ENCODE measurements around the gene CASZ1.

Gene CASZ1

DNA sequence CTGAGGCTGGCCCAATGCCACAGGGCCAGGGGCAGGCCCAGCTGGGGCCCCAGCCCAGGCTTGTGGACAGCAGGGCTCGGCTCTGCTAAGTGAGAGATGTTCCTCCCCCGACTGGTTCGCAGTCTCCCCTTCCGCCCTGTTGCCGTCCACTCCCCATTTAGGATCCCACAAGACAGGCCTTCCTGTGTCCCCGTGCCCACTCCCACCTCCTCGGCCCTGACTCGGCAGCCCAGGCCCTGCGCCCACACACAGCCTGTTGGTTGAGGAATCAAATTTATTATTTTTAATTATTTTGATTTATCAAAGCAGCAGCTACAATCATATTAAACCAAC lies 78.4 kb downstream of the CASZ1 start:
- DNase-seq (ENCODE audit: low read depth): no peak
- H3K4me3 ChIP-seq (ENCODE audit: low read depth, low read length): no peak overlapping the region

DNA sequence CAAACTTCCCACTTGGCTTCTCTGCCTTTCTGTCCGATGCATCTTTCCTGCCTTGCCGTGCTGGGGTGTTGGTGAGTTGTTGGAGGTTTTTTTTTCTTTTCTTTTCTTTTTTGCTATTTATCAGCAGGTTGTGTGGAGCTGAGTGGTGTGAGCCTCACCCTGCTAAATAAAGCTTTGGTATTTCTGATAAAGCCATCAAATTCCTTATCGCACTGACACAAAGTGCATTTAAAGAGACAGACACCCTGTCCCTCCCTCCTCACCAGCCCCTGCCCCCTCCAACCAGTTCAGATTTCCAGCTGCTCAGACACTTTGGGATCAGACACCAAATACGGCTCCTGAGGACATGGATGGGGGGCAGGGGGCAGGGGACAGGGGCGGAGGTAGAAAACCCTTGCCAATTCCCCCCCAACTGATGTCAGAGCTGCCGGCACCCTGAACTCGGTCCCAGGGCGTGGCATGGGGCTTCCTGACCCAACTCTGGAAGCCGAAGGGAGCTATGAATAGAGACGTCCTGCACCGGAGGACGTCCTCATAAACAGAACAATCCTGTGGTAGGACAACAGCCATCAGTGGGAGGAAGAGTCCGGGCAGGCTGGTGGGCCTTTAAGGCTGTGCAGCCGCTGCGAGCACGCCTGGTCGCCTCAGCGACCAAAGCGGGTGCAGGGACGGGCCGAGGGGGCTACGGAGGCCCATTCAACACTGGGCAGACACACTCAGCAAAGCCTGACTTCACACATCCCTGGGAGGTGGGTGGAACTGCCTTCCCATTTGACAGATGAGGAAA lies 79.0 kb downstream of the CASZ1 start:
- no peak overlapping the region for H3K4me3 ChIP-seq (ENCODE audit: low read depth, low read length)

DNA sequence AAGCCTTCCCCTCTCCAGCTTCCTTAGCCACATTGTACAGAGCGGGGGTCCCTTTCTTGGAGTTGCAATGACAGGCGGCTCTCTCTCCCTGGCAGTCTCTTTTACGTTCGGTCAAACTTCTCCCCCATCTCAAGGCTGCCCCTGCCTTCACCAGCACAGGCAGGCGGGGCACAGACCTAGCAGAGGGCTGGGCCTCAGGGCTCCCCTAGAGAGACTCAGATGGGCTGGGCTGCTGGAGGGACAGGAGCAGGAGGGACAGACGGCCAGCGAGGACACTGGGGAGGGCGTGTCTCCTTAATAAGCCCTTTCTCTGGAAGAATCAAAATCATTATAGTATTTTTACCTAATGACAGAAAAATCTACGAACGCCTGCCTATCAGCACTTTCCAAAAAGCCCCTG lies 79.6 kb downstream of the CASZ1 start:
- no peak overlapping the region for H3K4me3 ChIP-seq (ENCODE audit: low read depth, low read length)
- no peak for DNase-seq (ENCODE audit: low read depth)

More for the DNA sequence above, 79.0 kb downstream of the CASZ1 start:
- DNase-seq (ENCODE audit: low read depth): no peak

DNA sequence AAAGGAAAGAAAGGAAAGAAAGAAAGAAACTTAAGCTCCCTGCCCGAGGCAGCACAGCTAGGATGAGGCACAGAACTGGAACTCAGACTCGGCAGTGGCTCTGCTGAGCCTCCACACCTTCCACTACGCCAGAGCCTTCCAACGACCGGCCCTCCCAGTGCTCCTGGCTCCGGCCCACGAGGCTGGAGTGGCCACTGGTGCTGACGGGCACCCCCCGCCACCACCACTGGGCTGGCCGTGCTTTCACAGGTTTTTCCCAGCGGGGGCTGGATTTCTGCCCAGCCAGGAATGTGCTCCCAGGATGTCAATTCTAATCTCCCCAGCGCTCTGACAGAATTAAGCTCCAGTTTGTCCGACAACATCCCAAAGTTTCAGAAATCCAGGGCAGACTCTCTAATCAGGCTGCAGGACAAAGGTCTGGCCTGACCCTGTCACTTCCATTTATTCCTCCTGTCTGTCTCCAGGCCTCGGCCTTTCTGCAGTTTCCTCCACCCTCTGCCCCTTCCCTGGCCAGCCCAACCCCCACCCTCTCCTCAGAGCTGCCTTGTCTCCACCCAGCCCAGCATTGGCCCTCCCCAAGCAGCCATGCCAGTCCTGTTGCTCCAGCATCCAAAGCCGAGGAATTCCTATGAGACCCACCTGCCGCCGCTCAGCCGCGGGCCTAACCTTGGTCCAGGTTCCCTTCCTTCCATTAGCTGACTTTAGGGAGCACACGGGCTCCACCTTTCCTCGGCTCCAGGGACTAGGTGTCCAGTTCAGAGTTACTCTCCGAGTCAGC lies 81.9 kb downstream of the CASZ1 start:
- no peak for DNase-seq (ENCODE audit: low read depth)

DNA sequence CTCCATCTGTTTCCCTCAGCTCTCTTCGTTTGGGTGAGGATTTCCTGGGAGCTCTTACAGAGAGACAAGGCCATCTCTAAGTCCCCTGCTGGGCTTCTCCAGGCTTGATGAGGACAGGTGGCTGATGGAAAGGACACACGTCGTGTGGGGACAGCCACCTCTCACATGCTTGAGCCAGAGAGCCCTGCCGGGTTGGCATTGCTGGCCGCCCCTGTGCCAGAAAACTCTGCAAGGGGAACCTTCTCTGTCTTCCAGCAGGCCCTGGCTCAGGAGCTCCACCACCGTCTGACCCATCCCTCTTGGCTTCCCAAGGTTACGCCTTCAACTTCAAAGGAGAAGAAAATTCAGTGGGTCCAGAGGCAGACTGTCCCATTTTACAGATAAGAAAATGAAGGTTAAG lies 82.8 kb downstream of the CASZ1 start:
- no peak for DNase-seq (ENCODE audit: low read depth)
- H3K4me3 ChIP-seq (ENCODE audit: low read depth, low read length): no peak overlapping the region

More for the DNA sequence above, 81.9 kb downstream of the CASZ1 start:
- no peak overlapping the region for H3K4me3 ChIP-seq (ENCODE audit: low read depth, low read length)

DNA sequence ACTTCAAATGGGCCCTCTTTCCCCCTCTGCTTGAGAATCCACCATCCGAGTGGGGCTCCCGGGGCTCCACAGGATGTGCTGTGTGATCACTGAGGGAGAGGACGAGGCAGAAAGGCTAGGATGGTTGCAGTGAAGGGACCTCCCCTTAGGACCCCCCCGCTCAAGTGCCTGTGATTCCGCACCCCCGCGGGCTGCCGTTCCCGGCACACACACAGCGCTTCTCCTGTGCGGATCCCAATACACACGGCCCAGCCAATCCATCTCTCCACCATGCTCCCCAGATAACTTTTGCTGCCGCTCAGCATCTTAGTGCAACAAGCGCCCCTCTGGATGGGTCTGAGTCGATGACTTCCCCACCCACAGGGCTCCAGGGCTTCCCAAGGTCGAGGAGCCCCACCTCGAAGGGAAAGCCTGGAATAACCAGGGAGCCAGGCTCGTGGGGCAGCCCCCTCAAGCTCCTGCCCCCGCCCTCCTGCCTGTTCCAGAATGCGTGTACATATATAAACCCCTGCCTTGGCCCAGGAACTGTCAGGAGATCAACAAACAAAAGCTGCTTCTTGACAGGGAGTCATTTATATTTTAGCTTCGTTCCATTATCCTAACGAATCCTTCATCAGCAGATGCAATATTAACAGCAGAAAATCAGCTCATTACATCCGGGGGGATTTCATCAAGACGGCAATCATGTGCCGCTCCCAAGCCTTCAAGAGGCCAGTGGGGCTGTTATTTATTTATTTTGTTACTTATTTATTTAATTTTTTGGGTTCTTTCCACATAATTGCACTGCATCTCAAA lies 83.7 kb downstream of the CASZ1 start:
- H3K4me3 ChIP-seq (ENCODE audit: low read depth, low read length): no peak overlapping the region
- DNase-seq (ENCODE audit: low read depth): no peak

DNA sequence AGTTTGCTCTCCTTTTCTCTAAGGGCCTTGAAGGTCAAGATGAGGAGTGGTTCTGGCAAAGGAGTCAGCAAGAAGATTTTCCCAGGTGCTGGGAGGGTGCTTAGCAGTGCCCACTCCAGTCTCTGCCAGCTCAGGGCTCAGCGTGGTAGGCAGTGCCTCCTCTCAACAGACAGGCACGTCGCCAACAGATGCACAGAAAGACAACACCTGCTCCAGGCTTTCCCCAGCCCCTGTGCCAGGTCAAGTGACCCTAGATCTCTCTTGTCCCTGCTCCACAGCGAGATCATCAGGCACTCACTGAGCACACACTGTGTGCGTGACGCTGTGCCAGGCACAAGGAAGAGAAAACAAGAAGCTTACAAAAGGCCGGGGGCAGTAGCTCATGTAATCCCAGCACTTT lies 86.0 kb downstream of the CASZ1 start:
- no peak overlapping the region for H3K4me3 ChIP-seq (ENCODE audit: low read depth, low read length)
- DNase-seq (ENCODE audit: low read depth): no peak

DNA sequence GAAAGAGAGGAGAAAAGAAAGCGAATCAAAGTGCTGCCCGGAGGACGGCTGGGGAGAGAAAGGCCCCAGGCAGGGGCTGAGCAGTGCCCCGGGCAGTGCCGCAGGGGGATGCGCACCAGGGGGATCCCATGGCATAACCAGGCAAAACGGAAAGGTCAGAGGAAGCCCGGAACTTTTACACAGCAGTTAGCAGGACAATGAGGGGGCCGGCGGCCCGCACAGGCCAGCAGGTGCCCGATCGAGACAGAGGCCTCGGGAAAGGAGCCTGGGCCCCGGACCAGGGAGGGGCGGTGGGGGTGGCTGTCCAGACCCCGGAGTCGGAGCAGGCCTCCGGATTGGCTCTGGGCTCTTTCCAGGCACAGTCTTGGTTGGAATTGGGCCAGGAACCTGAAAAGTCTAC lies 86.8 kb downstream of the CASZ1 start:
- DNase-seq (ENCODE audit: low read depth): no peak
- H3K4me3 ChIP-seq (ENCODE audit: low read depth, low read length): no peak overlapping the region

DNA sequence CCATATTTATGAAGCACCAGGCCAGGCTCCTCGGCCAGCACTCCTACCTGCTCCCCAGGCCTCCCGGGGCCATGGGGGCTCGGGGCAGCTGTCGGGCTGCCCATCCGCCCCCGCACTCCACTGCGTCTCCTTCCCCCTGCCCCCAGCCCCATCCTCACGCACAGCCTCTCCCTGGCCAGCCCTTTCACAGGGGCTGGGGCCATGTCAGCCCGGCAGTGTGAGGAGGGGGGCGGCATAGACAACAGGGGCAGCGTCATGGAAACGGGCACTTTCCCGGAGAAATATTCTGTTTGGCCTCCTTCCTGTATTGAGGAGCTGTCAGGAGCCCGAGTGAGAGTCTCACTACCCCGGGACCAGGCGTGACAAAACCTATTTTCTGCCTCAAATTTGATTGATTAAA lies 87.3 kb downstream of the CASZ1 start:
- DNase-seq (ENCODE audit: low read depth): no peak
- no peak overlapping the region for H3K4me3 ChIP-seq (ENCODE audit: low read depth, low read length)

DNA sequence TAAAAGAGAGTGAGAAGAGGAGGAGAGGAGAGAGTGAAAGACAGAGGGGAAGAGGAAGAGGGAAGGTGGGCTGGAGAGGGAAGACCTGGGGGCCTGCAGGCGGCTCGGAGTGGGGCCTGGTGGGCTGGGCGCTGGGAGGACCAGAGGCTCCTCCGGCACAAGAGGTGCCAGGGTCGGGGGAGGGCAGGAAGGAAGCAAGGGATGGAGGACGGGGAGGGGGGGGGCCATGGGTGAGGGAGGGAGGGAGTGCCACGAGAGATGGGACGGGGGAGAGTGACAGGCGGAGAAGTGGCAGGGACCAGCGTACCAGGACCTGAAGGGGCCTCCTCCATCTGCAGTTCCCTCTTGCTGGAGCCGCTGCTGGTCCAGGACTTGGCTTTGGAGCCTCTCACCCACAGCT lies 87.7 kb downstream of the CASZ1 start:
- no peak overlapping the region for H3K4me3 ChIP-seq (ENCODE audit: low read depth, low read length)

DNA sequence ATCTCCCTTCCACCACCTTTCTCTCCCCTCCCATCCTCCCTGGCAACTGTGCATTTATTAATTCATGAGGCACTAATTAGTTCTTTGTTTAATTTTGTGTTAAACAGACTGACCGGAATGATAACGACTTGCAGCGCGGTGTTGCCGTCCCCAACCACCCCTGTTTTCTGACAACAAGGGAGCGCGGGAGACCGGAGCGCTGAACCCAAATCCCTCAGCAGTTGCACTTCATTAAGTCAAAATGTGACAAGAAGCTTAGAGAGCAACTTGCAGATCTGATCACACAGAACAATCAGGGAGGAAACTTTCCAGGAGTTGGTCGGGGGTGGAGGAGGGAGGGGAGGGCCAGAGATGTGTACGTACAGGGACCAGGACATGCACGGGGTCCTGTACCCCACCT lies 89.2 kb downstream of the CASZ1 start:
- no peak overlapping the region for H3K4me3 ChIP-seq (ENCODE audit: low read depth, low read length)
- DNase-seq (ENCODE audit: low read depth): no peak

More for the DNA sequence above, 87.7 kb downstream of the CASZ1 start:
- no peak for DNase-seq (ENCODE audit: low read depth)

DNA sequence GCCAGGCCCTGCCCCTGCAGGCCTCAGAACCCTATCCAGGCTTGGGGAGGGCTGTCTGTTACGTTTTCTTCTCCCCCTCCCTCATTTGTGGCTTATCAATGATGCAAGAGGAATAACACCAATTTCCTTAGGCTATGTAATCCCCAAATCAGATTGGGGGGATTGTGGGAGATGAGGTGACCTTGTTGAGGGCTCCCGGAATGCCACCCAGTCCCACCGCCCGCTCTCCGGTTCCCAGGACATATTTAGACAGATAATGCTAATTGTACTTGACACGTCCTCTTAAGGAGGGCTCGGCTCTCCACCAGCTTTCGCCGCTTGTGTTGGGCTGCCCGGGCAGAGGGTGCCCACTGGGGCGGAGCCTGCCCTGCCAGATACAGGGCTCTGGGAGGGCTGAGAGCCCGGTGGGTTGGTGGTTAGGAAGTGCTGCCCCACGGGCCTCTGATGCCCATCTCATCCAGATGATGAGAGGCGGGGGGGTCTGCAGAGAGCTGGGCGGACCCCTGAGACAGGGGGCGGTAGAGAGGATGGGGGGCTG lies 90.0 kb downstream of the CASZ1 start:
- H3K4me3 ChIP-seq (ENCODE audit: low read depth, low read length): no peak overlapping the region
- no peak for DNase-seq (ENCODE audit: low read depth)

DNA sequence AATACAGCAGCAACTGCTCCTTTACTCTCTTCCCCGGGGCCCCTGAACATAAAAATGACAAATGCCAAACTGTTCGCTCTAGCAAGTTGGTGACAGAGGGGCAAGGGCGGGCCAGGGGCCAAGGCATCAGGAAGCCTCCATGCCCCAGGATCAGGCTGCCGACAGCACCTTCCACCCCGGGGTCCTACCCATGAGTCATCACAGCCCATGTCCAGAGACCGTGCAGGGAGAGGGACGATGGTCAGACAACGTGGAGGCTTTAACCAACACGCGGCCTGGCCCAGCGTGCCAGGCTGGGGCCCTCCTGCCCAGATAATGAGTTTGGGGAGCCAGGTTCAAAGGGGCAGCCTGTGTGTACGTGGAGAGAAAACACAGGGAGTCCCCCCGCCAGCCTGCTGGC lies 90.5 kb downstream of the CASZ1 start:
- no peak for DNase-seq (ENCODE audit: low read depth)
- H3K4me3 ChIP-seq (ENCODE audit: low read depth, low read length): no peak overlapping the region

DNA sequence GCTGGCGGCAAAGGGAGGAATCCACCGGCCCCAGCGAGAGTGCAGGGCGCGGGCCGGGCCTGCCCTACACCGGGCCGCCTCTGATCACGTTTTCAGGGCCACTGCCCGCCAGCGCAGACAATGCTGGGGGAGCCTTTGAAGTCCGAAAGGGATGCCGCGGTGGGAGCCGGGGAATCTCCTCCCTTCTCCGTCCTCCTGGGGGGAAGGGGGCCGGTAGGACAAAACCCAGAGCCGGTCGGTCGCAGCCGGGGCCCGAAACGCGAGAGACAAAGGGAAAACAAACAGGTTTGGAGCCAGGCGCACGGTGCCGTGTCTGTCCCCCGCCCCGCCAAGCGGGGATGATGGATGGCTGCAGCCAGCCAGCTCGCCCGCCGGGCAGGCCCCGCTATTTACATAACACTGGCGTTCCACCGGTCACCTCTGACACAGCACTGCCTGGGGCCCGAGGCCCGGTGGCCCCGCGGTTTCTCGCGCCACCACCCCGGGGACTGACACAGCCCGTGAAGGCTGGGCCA lies 92.0 kb downstream of the CASZ1 start:
- no peak for DNase-seq (ENCODE audit: low read depth)
- H3K4me3 ChIP-seq (ENCODE audit: low read depth, low read length): no peak overlapping the region

DNA sequence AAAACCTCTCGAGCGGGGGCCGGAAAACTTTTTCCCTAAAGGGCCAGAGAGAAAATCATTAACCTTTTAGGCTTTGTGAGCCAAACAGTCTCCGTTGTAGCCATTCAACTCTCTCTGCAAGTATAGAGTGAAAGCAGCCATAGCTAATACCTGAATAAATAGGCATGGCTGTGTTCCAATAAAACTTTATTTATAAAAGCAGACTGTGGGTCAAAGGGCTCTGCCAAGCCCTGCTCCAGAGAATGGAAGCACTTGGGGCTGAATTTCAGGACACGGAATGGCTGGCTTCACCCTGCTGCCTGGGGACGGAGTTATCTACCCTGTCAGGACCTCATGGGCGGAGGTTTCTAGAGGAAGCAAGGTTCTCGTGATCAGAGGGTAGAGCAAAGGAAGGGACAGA lies 92.7 kb downstream of the CASZ1 start:
- H3K4me3 ChIP-seq (ENCODE audit: low read depth, low read length): no peak overlapping the region
- no peak for DNase-seq (ENCODE audit: low read depth)

DNA sequence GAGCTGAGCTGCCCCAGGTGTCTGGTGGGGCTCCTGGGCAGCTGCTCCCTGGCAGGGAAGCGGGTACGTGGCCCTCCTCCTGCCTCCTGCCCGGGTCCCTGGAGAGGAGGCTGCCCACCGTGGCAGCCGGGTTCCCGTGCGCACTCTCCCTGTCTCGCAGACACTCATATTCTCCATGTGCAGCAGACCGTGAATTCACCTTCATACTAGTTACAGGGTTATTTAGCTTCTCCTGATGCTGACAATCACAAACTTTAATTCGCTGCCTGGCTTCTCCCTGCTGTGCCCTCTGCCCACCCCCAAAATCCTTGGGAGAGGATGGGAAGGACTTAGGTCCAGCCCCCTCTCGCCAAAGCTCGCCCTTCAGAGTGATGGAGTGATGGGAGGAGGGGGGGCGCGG lies 95.3 kb downstream of the CASZ1 start:
- DNase-seq (ENCODE audit: low read depth): no peak
- H3K4me3 ChIP-seq (ENCODE audit: low read depth, low read length): no peak overlapping the region

DNA sequence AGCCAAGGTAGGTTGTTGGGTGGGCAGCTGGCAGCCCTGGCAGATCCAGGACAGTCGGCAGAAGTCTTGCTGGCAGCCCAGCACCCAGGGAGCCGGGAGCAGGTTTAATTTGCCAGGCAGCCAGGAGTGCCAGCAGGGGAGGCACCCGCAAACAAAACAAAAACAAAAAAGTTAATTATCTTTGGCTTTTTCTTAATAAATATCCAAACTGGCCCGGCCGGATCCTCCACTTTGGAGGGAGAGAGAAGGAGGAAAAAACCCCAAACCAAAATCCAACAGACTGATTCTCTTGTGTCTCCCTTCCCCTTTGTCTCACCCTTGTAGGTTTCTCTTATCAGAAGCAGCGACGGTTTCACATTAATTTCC lies 97.0 kb downstream of the CASZ1 start:
- no peak overlapping the region for H3K4me3 ChIP-seq (ENCODE audit: low read depth, low read length)
- DNase-seq (ENCODE audit: low read depth): no peak

DNA sequence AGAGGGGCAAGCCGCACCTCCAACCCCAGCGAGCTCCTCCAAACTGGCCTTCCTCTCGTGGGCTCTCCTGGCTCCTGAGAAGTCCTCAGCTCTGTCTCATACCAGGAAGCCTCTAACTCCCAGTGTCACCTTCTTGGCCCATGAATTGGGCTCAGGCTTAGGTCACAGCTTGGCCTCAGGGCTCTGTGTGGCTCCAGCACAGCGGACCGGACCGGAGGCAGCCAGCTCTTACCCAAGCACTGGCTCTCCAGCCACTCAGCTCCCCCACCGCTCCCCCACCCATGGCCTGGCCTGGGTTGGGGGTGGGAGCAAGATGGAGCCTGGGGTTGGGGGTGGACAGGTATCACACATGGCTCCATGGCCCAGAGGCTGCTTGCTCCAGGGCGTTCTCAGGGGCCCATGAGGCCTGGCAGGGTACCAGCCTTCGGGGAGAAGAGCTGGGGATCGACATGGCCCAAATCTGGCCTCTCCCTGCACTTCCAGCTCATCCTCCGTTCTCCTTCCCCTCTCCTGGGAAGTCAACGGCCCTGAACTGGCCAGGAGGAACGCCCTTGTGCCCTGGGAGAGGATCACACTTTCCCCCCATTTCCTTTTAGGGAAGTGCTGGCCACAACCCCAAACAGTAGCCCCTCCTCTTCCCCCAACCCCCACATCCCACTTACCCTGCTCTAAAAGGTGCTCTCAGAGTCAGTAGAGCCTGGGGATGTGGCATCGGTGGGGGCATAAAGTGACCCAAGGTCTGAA lies 97.5 kb downstream of the CASZ1 start:
- no peak for DNase-seq (ENCODE audit: low read depth)

DNA sequence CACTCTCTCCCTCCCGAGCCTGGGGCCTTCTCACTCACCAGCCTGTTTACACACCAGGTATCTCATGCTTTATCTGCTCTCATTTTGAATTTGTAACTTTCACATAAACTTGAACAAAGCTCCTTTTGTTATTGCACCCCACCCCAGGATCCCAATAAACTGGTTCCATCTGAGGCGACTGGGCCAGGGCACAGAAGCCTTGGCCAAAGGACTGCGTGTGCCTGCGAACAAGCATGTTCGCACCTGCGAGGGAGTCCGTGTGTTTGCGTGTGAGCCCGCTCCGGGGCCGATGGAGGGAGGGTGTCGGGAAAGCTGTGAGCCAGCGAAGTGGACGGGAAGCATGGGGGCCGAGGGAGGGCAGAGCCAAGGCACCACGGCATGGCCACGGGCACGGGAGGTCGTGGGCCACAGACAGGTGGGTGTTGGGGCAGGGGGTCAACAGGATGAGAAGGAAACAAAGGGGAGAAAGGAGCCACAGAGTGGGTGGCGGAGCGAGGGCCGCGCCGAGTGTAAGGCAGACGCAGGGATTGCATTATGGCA lies 98.8 kb downstream of the CASZ1 start:
- DNase-seq (ENCODE audit: low read depth): no peak
- no peak overlapping the region for H3K4me3 ChIP-seq (ENCODE audit: low read depth, low read length)

More for the DNA sequence above, 97.5 kb downstream of the CASZ1 start:
- no peak overlapping the region for H3K4me3 ChIP-seq (ENCODE audit: low read depth, low read length)
